Stimulated activated CD8-positive, alpha-beta memory T cell treated with anti-CD3 and anti-CD28 coated beads, Interleukin-4, amount 100 ng/mL, for 48 hours (primary cell): ENCODE measurements around the gene SRP19.
"Not testable (repeated sequence)": the region's sequence is repeated elsewhere in the genome, so short reads cannot be mapped to it uniquely, and the experiment has no call there.

Source experiments
- DNase-seq: peaks from one replicate; pipeline ENCODE4 v3.0.0-alpha.2; 2020

Gene SRP19

DNA sequence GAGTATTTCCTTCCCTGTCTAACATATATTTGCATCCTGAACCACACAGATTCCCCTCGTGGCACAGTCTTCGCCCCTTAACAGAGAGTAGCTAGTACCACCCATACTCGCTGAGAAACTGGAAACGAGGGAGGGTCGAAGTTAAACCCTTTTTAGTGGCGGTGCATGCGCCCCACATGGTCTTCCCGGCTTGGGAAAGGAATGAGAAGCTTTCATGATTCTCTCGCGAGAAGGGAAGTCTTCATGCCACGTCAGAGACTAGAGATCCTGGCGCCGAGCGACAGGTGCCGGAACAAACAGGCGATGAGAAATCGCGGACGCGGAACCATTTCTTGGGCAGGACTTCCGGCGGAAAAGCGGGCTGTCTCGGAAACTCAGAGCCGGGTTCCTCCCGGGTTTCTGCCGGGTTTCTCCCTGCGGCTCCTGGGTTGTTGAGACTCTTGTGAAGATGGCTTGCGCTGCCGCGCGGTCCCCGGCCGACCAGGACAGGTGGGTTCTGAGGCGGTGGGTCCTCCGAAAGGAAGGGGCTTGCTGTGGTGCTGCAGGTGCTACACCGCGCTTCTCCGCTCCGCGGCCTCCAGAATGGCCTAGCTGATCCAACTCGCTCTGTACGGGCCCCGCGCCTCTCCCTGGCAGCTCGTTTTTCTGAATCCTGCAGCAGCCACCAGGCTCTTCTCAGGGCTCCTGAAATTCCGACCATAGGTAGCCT lies at the start of gene SRP19:
SRP19 (plus strand) TSS at position 359 of the 709 bp plus-strand sequence; CDS start at position 449, 90 bp downstream.
- DNase-seq: peak; percentile 93

DNA sequence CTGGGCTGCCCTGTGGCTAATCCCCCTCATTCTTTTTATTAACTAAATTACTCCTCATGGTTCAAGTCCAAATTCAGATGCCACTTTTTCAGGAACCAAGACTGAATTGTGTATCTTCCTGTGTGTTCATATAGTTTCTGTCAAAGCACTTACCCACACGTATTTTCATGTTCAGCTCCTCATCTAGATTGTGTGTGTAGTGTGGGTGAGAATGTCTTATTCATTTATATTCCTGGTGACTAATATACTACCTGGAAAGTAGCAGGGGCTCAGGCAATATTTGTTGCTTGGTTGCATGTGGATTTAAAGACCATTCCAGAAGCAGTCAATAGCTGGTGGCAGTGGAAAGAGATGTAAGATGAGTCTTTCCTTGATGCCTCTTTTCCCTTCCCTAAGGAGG lies 48.5 kb upstream of the SRP19 start:
- no peak for DNase-seq

DNA sequence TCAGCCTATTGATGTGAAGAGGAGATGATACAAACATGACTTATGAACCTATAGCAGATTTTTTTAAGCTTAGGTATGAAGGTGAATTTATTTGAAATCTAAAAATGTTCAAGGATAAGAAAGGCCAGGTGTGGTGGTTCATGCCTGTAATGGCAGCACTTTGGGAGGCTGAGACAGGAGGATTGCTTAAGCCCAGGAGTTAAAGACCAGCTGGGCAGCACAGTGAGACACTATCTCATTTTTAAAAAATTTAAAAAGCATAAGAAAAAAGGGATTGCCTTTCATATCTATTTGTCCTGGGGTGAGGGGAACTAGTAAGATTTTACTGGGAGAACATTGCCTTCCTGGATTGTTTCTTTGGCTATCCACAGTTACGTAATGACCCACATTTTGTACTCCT lies 40.8 kb upstream of the SRP19 start:
- DNase-seq: no peak

DNA sequence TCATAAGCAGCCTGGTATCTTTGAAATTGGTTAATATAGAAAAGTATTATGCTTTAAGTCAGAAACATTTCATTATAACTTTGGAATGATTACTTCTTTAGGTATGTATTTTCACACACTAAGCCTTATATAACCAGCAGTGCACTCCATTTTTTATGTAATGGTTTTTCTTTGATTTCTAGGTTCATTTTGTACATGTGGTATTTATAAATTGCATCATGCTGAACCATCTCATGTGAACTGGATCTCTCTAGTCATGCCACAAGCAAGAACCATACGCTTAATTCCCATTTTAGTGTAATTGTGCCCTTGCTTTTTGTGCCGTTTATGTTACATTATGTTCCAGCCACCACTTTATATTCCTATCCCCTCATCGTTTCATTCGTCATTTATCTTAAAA lies 38.6 kb upstream of the SRP19 start:
- no peak for DNase-seq

DNA sequence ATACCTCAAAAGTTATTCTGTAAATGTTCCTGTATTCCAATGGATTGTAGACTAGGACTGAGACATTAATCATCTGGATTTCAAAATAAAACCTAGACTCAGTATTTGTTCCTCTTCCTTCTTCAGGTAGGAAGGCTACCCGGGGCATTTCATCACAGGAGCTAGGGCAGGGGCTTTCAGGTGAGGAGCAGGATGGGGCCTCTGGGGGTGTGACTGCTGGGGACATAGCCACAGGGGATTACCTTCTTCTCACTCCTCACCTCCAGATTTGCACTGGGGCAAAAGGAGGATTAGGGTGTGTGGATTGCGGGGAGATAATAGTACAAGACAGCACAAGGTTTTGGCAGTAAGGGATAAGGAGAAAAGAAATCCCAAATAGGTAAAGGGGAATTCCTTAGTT lies 37.9 kb upstream of the SRP19 start:
- no peak for DNase-seq

DNA sequence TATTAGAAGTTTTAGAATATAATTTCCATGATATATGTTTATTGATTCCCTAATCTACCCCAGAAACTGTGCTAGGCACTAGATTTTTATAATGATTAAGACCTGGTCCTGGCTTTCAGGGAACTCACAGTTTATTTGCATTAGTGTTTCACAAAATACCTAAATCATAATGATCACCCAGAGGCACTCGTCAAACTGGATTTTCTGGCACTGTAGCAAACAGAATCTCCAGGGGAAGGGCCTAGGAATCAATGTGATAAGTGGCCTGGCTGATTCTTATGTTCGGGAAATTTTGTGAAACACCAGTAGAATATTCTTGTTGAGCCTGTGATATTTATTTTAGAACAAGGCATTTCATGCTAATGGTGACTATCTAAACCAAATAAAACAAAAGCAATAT lies 37.4 kb upstream of the SRP19 start:
- DNase-seq: no peak

DNA sequence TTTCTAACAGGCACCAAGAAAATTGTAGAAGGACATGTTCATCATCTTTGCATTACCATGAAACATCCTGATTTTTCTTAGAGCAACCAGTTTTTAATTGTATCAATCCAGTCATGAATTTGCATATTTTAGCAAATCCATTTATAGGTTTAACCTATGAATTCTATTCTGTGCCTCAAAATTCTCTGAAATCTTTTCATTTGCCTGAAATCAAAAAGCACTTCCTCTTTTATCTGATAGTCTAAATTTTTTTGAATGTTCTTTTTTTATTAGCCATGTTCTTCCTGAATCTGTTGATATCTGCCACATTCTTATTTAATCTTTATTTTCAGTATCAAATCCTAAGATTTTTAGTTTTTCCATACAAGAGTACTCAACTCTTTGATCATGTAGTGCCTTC lies 36.9 kb upstream of the SRP19 start:
- DNase-seq: no peak

DNA sequence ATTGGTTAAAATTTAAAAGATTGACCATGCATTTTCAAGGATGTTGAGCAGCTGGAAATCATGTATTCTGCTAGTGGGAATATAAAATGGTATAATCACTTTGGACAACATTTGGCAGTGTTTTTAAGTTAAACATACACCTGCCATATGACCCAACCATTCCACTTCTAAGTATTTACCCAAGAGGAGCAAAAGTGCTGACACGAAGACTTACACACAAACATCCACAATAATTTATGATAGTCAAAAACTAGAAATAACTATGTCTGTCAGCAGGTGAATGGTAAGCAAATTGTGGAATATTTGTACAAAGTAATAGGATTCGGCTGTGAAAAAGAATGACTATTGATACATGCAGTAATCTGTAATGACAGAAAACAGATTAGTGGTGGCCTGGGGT lies 30.7 kb upstream of the SRP19 start:
- DNase-seq: no peak

DNA sequence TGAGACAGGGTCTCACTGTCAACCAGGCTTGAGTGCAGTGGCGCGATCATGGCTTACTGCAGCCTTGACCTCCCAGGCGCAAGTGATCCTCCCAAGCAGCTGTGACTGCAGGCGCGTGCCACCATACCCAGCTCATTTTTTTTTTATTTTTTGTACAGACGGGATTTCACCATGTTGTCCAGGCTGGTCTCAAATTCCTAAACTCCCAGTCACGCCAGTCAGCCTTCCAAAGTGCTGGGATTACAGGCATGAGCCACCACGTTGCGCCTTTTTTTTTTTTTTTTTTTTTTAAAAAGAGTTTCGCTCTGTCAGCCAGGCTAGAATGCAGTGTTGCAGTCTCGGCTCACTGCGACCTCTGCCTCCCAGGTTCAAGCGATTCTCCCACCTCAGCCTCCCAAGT lies 27.1 kb upstream of the SRP19 start:
- no peak for DNase-seq

DNA sequence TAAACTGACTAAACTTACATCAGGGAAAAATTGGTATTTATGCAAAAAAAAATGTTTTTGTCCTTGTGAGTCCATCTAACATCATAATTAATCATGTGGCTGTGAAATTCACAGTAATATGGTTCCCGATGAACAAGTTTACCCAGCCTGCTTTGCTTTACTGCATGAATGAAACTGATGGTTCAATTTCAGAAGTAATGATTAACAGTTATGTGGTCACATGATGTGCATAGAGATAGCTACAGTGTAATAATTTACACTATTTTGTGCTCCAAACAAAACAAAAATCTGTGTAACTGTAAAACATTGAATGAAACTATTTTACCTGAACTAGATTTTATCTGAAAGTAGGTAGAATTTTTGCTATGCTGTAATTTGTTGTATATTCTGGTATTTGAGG lies 16.6 kb upstream of the SRP19 start:
- DNase-seq: no peak

DNA sequence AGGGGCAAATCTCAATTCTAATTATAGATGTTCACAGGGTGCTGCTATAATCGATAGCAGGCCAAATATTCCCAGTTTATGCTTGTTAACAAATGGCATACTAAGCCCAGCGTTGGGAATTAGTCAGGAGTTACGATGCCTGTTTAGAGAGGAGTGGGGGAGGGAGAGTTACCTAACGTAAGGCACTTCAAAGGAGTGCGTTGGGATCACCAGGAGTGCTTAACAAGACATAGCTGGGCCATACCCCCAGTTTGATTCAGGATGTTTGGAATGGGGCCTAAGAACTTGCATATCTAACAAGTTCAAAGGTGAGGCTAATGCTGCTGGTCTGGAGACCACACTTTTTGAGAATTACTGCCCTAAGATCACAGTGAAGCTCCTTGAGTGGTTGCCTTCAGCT lies 14.5 kb upstream of the SRP19 start:
- DNase-seq: no peak

DNA sequence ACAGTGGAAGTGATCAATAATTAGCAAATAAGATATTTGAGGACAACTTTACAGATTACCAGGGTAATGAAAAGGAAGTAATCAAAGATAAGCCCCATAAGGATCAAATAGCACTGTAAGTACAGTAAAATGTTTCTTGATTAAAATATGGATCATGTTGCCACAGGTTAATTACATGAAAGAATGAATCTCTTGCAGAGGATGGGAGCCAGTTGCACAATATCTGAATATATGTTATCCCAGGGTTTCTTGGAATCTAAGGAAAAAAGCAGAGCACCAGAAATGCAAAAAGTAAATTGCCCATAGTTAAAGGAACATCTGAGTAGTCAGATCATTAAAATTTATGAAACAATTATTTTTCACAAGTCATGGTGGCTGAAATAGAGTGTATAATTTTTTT lies 13.8 kb upstream of the SRP19 start:
- DNase-seq: no peak

DNA sequence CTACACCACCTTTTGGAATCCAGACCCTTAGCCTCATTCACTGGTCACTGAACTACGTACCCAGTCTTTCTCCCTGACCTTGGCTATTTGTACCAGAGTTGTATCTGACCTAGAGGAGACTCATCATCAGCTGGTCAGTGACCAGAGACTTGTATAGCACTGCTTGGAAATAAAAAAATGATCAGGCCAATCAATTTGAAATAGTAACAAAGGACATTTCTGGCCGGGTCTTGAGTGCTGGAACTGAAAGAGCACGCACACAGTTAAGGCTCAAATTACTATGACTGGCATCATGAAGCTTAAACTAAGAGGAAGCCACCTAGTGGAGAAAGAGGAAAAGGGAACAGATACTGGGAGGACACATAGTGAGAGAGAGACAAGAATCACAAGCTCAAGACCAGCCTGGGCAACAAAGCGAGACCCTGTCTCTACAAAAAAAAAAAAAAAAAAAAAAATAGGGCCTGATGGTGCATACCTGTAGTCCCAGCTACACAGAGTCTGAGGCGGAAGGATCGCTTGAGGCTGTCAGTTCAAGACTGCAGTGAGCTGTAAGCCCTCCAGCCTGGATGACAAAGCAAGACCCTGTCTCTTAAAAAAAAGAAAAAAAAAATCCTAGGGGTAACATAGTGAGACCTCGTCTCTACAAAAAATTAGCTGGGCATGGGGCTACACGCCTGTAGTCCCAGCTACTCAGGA lies 12.8 kb upstream of the SRP19 start:
- no peak for DNase-seq

DNA sequence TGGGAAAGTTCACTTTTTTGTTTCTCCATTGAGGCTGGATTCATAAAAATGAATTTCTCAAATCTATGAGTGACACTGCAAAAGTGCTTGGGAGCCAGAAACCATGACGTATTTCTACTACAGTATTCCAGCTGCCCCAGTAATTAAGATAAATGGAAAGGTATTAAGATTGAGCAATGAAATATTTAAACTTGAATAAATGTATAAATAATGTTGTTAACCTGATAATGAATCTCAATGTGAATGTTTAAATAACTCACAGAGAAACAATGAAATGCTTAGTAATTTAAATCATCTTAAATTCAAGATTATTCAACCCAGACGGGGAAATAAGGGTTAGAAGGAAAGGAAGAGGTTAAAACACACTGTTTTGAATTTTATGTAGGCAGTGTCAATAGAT lies 11.2 kb upstream of the SRP19 start:
- DNase-seq: no peak

DNA sequence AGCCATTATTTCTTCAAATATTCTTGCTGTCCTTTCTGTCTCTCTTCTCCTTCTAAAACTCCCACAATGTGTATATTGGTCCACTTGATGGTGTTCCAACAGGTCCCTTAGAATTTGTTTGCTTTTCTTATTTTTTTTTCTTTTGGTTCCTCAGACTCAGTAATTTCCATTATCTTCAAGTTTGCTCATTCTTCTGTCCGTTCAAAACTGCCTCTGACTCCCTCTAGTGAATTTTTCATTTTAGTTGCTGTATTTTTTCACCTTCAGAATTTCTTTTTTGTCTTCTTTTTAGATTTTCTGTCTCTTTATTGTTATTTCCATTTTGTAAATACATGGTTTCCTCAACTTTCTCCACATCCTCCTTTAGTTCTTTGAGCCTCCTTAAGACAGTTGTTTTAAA lies 6.4 kb upstream of the SRP19 start:
- DNase-seq: no peak

DNA sequence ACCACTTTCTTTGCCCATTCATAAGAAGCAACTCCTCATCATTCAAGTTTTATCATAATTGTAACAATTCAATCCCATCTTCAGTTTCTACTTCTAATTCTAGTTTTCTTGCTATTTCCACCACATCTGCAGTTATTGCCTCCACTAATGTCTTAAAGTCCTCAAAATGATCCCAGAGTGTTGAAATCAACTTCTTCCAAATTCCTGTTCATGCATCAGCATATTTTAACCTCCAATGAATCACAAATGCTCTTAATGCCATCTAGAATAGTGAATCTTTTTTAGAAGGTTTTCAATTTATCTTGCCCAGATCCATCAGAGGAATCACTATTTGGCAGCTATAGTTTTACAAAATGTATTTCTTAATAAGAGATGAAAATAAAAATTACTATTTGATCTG lies 3.2 kb upstream of the SRP19 start:
- no peak for DNase-seq

DNA sequence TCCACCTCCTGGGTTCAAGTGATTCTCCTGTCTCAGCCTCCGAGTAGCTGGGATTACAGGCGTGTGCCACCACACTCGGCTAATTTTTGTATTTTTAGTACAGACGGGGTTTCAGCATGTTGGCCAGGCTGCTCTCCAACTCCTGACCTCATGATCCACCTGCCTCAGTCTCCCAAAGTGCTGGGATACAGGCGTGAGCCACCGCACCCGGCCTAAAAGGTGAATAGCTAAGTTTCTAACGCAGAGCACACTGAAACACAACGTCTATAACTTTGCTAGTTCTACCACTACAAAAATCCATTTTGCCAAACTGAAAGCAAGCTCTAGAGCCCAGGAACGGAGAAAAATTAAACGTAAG lies 537 bp upstream of the SRP19 start:
- not testable (repeated sequence) for DNase-seq

DNA sequence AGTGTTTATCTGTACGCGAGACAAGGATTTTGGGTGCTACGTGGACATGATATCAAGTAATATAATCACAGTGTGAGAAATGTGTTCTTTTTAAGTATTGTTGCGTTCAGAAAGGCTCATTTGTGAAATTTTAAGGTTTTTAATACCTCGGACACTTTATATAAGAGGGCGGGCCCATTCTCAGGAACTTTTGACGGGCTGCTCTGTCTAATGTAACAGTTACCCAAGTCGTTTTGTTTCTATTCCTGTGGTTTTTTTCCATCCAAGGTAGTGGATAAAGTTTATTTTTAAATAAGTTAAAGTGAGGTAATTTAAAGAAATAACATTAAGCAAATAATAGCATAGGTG lies 525 bp downstream of the SRP19 start:
- no peak for DNase-seq

DNA sequence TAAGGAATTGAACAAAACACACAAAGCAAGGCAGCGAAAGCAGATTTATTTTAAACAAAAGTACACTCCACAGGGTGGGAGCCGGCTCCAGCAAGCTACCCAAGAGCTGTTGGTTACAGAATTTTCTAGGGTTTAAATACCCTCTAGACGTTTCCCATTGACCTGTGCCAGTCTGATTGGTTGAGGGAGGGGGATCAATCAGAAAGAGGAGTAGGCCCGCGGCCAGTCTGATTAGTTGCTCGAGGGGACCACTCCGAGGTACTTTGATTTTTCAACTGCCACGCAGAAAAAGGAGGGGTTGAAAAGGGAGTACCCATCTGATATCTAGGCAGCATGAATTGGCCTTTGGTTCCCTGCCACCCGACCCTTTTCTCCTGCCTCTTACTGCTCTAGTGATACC lies 998 bp downstream of the SRP19 start:
- no peak for DNase-seq

DNA sequence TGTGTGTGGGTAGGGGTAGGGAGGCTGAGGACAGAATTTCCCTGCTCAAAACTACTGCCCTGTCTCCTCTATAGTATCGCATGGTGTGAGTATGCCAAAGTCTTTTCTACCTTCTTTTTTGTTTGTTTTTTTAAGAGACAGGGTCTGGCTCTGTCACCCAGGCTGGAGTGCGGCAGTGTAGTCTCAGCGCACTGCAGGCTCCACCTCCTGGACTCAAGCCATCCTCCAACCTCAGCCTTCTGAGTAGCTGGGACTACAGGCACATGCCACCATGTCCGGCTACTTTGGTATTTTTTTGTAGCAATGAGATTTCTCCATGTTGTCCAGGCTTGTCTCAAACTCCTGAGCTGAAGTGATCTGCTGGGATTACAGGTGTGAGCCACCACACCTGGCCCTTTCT lies 2.5 kb downstream of the SRP19 start:
- no peak for DNase-seq

DNA sequence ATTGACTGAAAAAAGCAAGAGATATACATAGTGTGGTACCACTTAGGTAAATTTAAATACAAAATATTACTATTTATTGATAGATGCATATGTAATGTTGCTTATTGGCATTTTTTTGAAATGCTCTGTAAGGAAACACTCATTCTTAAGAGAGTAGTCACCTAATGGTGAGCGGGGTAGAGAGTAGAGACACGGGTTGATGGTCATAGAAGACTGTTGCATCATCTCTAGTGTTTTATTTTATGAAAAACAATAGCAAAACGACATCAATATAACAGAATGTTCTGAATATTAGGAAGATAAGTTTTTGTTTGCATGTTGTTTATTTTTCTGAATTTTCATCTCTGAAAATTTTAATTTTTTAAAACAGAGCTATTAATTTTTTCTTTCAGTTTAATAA lies 4.0 kb downstream of the SRP19 start:
- no peak for DNase-seq

DNA sequence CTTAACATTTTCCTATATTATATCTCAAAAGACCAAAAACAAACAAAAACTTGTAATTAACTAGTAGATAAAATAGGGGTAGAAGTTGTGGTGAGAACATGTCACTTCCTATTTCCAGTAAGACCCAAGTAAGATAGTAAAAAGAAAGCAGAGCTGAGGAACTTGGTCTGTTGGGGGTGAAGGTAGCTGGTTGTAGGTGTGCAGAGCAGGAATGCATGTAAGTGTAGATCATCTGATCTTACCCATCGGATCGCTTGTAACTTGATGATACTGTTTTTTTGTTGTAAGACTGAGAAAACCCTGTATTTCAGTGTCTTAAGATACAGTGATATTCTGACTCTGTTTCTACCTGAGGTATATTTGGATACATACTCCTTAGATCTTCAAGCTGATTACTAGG lies 5.7 kb downstream of the SRP19 start:
- DNase-seq: no peak

DNA sequence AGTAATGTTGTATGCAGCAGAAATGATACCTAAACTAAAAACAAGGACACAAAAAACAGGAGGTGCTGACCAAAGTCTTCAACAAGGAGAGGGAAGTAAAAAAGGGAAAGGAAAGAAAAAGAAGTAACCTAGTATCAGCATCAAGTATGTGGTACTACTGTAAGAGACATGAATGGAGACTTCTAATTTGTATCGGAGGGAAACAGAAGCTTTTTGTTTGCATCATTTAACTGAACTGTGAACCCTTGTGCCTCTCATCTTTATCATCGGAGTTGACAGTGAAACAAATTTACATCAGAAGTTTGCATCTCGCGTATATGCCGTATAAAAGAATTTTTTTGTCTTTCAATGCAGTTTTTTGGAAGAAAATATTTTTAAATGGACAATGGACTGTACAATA lies 6.3 kb downstream of the SRP19 start:
- DNase-seq: no peak

DNA sequence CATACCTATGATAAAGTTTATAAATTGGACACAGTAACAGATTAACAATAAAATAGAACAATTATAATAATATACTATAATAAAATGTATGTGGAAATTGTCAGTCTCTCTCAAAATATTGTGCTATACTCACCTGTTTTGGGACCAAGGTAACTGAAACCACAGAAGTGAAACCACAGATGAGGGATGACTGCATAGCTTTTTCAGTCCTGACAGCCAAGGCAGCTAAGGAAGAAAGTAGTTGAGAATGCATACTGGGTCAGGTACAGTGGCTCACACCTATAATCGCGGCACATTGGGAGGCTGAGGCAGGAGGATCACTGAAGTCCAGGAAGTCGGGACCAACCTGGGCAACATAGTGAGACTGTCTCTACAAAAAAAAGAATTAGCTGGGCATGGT lies 8.9 kb downstream of the SRP19 start:
- DNase-seq: no peak

DNA sequence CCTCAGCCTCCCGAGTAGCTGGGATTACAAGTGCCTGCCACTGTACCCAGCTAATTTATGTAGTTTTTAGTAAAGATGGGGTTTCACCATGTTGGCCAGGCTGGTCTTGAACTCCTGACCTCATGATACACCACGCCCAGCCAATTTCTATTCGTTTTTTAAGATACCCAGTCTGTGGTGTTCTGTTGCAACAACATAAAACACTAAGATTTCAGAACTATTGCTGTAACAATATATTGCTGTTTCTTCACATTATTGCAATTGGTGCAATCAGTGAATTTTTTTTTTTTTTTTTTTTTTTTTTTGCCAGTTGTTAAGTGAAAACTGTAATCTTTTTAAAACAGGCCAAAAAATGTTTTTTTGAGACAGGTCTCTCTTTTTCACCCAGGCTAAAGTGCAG lies 9.9 kb downstream of the SRP19 start:
- DNase-seq: no peak
